HL-60/S4 (cell line): ENCODE measurements around the gene TOP1.

Source experiments
- in situ Hi-C: fragments of 300-500 bp; cut with MboI; formaldehyde crosslinking; loops from 2 replicates; pipeline ENCODE4 v1.14.3; 2022; ENCODE audit warnings: low sequenced_read_pairs

Gene TOP1

GRCh38 chr20:41035207-41035606 is 6.6 kb downstream of the TOP1 start:
- in situ Hi-C loops = no loop called here

- in situ Hi-C loops = no loop called here
Measured at GRCh38 chr20:41037179-41037578, 8.6 kb downstream of the TOP1 start.

GRCh38 chr20:41038149-41038877 is 9.7 kb downstream of the TOP1 start:
- in situ Hi-C loops = no loop called here

GRCh38 chr20:41038878-41039404 is 10.3 kb downstream of the TOP1 start:
- in situ Hi-C loops = no loop called here

- in situ Hi-C loops = no loop called here
Measured at GRCh38 chr20:41040855-41041254, 12.2 kb downstream of the TOP1 start.

GRCh38 chr20:41041693-41042092 is 13.1 kb downstream of the TOP1 start:
- in situ Hi-C loops = no loop called here

GRCh38 chr20:41044409-41045062 is 15.9 kb downstream of the TOP1 start:
- in situ Hi-C loops = no loop called here

GRCh38 chr20:41045671-41046070 is 17.0 kb downstream of the TOP1 start:
- in situ Hi-C loops = no loop called here

GRCh38 chr20:41046716-41047115 is 18.1 kb downstream of the TOP1 start:
- in situ Hi-C loops = no loop called here

- in situ Hi-C loops = no loop called here
Measured at GRCh38 chr20:41047279-41047974, 18.8 kb downstream of the TOP1 start.

- in situ Hi-C loops = no loop called here
Measured at GRCh38 chr20:41047975-41048305, 19.3 kb downstream of the TOP1 start.

- in situ Hi-C loops = no loop called here
Measured at GRCh38 chr20:41048461-41049301, 20.1 kb downstream of the TOP1 start.

- in situ Hi-C loops = no loop called here
Measured at GRCh38 chr20:41049451-41049850, 20.8 kb downstream of the TOP1 start.

- in situ Hi-C loops = no loop called here
Measured at GRCh38 chr20:41050361-41051008, 21.9 kb downstream of the TOP1 start.

- in situ Hi-C loops = no loop called here
Measured at GRCh38 chr20:41051009-41051825, 22.6 kb downstream of the TOP1 start.

- in situ Hi-C loops = no loop called here
Measured at GRCh38 chr20:41052742-41053419, 24.3 kb downstream of the TOP1 start.

- in situ Hi-C loops = no loop called here
Measured at GRCh38 chr20:41054070-41054846, 25.6 kb downstream of the TOP1 start.

GRCh38 chr20:41054847-41055230 is 26.2 kb downstream of the TOP1 start:
- in situ Hi-C loops = no loop called here
